Muscle of leg (tissue), 11 donors: ENCODE measurements around the gene CA4. TPM values are rescaled to one million over a fixed set of nuclear protein-coding genes. Genes with fewer than 3 reads are reported as not detected.

Source experiments
- DNase-seq: peaks from one replicate; pipeline ENCODE4 v3.0.0; 2013
- H3K27ac ChIP-seq: one replicate; pipeline ENCODE4 v1.5.1; 2013; ENCODE audit warnings: mild to moderate bottlenecking, low read length, control low read depth
- H3K27me3 ChIP-seq: one replicate; pipeline ENCODE4 v1.6.1; 2013; ENCODE audit warnings: low read length; ENCODE audit not compliant: control insufficient read depth, insufficient read depth
- H3K36me3 ChIP-seq: one replicate; pipeline ENCODE4 v1.6.1; 2013; ENCODE audit warnings: low read length; ENCODE audit not compliant: control insufficient read depth, insufficient read depth
- H3K4me1 ChIP-seq: one replicate; pipeline ENCODE4 v1.6.1; 2013; ENCODE audit warnings: low read length; ENCODE audit not compliant: control insufficient read depth, insufficient read depth
- H3K4me3 ChIP-seq: one replicate; pipeline ENCODE4 v1.5.1; 2013; ENCODE audit warnings: low read length, control low read depth
- H3K9me3 ChIP-seq: replicated peaks from 2 replicates; pipeline ENCODE4 v1.6.1; 2013; ENCODE audit warnings: low read depth, low read length; ENCODE audit not compliant: control insufficient read depth
- WGBS: methylation state at CpG from one replicate; pipeline ENCODE4 v1.1.5; 2013; ENCODE audit warnings: missing lambda C conversion rate; ENCODE audit not compliant: insufficient coverage; 5-methylcytosine and 5-hydroxymethylcytosine counted together
- polyA plus RNA-seq, 8 donors: library from polyadenylated mRNA; unstranded; fragments of 120-200 nt; gene quantifications; one replicate each; pipeline versions ENCODE4 v1.2.1 to v1.2.3, GENCODE V29; 2013; ENCODE audit warnings: inconsistent platforms in 1 of 8, low replicate concordance in 1 of 8; ENCODE audit not compliant: insufficient read length in 8 of 8, insufficient read depth in 1 of 8
- total RNA-seq: library from RNA; stranded (reverse); fragments of 120-200 nt; gene quantifications from one replicate; pipeline ENCODE4 v1.2.4, GENCODE V29; 2013

The CA4 gene
- total and polyA plus RNA-seq, 9 donors, result 4.8 to 16.3 (median 6.9) TPM

DNA sequence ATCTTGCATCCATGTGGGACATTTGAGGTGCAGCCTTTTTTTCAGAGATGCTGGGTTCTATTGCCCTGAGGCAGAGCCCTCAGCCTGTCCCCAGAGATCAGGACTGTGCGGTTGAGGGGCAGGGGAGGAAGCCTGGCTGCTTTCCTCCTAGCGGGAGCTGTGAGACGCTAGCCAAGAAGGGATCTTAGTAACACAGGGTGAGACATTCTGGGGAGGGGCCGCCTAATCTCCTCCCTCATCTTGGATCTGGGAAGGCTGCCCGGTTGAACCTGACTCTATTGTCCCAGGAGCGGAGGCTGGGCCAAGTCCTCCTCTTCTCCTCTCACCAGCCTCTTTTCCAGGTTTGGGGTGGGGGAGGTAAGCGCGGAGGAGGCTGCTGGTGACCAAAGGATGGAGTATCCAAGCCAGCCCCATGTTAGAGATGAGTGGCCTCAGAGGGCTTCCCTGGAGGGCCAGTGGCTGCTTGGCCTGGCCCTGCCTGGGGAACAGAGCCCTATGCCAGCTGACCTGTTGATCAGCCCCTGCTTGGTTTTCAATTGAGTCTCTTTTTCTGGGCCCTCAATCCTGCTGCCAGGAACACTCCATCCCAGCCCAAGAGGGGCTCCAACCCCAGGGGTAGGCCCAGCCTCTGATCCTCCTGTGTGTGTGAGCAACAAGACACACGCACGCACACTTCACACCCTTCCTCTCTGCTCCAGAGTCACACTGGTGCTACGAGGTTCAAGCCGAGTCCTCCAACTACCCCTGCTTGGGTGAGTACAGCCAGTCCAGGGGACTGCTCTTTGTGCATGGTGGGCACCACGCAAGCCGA, 5.0 kb downstream of the CA4 start:
- H3K27ac ChIP-seq, result peak overlapping the region; percentile 59
- peaks cover 50% of the 10 kb centered on the region for H3K27me3 ChIP-seq
- H3K36me3 ChIP-seq, result no peaks in the 10 kb centered on the region
- H3K4me1 ChIP-seq, result peaks cover 39% of the 10 kb centered on the region
- whole genome bisulfite sequencing, result 30% methylated on average over 2 of the region's 14 CpGs
- peak; percentile 93 for DNase-seq
- no peaks in the 10 kb centered on the region for H3K9me3 ChIP-seq
- no peak overlapping the region for H3K4me3 ChIP-seq

GRCh38 chr17:60155427-60155814, 5.6 kb downstream of the CA4 start:
- H3K4me1 ChIP-seq, result peaks cover 36% of the 10 kb centered on the region
- no peak for DNase-seq
- no peak overlapping the region for H3K27ac ChIP-seq

GRCh38 chr17:60155815-60156214, 6.0 kb downstream of the CA4 start:
- Histone ChIP-seq H3K27me3 (peaks cover 40% of the 10 kb centered on the region), H3K27ac (no peak overlapping the region), H3K4me3 (no peak overlapping the region), H3K36me3 (no peaks in the 10 kb centered on the region), H3K9me3 (no peaks in the 10 kb centered on the region), H3K4me1 (peaks cover 33% of the 10 kb centered on the region)
- 62% methylated on average over 9 of the region's 9 CpGs for WGBS
- no peak for DNase-seq

More at GRCh38 chr17:60155427-60155814, 5.6 kb downstream of the CA4 start:
- WGBS, result 14% methylated on average over 2 of the region's 3 CpGs
- Histone ChIP-seq H3K9me3 (no peaks in the 10 kb centered on the region), H3K36me3 (no peaks in the 10 kb centered on the region), H3K4me3 (no peak overlapping the region), H3K27me3 (peaks cover 44% of the 10 kb centered on the region)

GRCh38 chr17:60156746-60157145, 7.0 kb downstream of the CA4 start:
- WGBS, result 89% methylated on average over 8 of the region's 8 CpGs
- no peak for DNase-seq
- Histone ChIP-seq H3K36me3 (no peaks in the 10 kb centered on the region), H3K4me1 (peaks cover 39% of the 10 kb centered on the region), H3K27ac (no peak overlapping the region), H3K4me3 (no peak overlapping the region), H3K27me3 (peaks cover 31% of the 10 kb centered on the region), H3K9me3 (no peaks in the 10 kb centered on the region)

GRCh38 chr17:60157487-60158040, 7.8 kb downstream of the CA4 start:
- Histone ChIP-seq H3K4me3 (no peak overlapping the region), H3K27me3 (peaks cover 25% of the 10 kb centered on the region), H3K4me1 (peaks cover 42% of the 10 kb centered on the region), H3K27ac (no peak overlapping the region), H3K36me3 (no peaks in the 10 kb centered on the region), H3K9me3 (no peaks in the 10 kb centered on the region)
- WGBS, result 66% methylated on average over 10 of the region's 18 CpGs
- DNase-seq, result no peak

DNA sequence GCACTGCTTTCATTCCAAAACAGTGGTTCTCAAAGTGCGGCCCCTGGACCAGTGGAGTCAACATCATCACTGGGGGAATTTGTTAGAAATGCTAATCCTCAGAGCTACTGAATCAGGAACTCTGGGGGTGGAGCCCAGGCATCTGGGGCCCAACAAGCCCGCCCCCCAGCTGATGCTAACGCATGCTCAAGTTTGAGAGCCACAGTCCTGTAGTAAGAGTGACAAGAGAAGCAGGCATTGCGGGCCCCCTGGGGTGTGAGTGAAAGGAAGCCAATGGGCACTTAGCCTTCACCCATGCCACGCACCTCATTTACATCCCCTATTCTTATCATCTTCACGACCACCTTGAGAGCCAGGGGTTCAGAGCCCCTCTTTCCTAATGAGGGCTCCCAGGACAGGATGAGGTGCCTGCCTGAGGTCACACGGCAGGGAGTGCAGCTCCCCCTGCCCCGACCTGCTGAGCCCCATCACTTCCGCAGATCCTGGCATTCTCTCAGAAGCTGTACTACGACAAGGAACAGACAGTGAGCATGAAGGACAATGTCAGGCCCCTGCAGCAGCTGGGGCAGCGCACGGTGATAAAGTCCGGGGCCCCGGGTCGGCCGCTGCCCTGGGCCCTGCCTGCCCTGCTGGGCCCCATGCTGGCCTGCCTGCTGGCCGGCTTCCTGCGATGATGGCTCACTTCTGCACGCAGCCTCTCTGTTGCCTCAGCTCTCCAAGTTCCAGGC, 9.1 kb downstream of the CA4 start:
- Histone ChIP-seq H3K36me3 (no peaks in the 10 kb centered on the region), H3K9me3 (no peaks in the 10 kb centered on the region), H3K27me3 (peaks cover 19% of the 10 kb centered on the region), H3K4me3 (no peak overlapping the region), H3K27ac (no peak overlapping the region), H3K4me1 (peaks cover 49% of the 10 kb centered on the region)
- DNase-seq, result no peak
- 18% methylated on average over 17 of the region's 19 CpGs for WGBS

DNA sequence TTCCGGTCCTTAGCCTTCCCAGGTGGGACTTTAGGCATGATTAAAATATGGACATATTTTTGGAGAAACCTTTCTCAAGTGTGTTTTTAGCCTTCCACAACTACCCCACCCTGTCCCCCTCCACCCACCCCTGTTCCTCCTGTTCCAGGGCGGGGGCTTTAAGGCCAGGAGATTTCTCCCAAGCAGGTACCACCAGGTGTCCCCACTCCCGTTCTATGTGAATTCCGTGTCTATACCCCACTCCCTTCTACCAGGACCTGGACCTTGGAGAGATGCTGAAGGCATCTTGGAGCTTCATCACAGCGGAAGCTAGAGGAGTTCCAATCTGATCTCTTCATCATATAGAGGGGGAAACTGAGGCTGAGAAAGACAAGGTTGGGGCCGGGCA, 9.7 kb downstream of the CA4 start:
- no peaks in the 10 kb centered on the region for H3K36me3 ChIP-seq
- H3K9me3 ChIP-seq, result no peaks in the 10 kb centered on the region
- WGBS, result 88% methylated on average over 1 of the region's 6 CpGs
- peaks cover 16% of the 10 kb centered on the region for H3K27me3 ChIP-seq
- DNase-seq, result no peak
- no peak overlapping the region for H3K4me3 ChIP-seq
- no peak overlapping the region for H3K27ac ChIP-seq
- peaks cover 45% of the 10 kb centered on the region for H3K4me1 ChIP-seq

- no peak overlapping the region for H3K4me3 ChIP-seq
- no peak for DNase-seq
- H3K27me3 ChIP-seq, result peaks cover 13% of the 10 kb centered on the region
- WGBS, result 60% methylated on average over 8 of the region's 10 CpGs
- no peaks in the 10 kb centered on the region for H3K36me3 ChIP-seq
- H3K4me1 ChIP-seq, result peaks cover 37% of the 10 kb centered on the region
- no peaks in the 10 kb centered on the region for H3K9me3 ChIP-seq
- H3K27ac ChIP-seq, result no peak overlapping the region
Observed at GRCh38 chr17:60160829-60161501, 11.2 kb downstream of the CA4 start.

GRCh38 chr17:60161598-60162330, 12.0 kb downstream of the CA4 start:
- no peaks in the 10 kb centered on the region for H3K9me3 ChIP-seq
- WGBS, result 54% methylated on average over 9 of the region's 17 CpGs
- peaks cover 37% of the 10 kb centered on the region for H3K4me1 ChIP-seq
- H3K27ac ChIP-seq, result peak overlapping the region; percentile 55
- peaks cover 13% of the 10 kb centered on the region for H3K27me3 ChIP-seq
- no peak overlapping the region for H3K4me3 ChIP-seq
- DNase-seq, result peak; percentile 57
- no peaks in the 10 kb centered on the region for H3K36me3 ChIP-seq
